ENCODE measurements around the gene NR1H3. TPM values are rescaled to one million over a fixed set of nuclear protein-coding genes. Genes with fewer than 3 reads are reported as not detected.

Gene NR1H3
- total and polyA plus RNA-seq, 5 donors from 2014 or later, result 5.7 to 13.0 (median 8.8) TPM

DNA sequence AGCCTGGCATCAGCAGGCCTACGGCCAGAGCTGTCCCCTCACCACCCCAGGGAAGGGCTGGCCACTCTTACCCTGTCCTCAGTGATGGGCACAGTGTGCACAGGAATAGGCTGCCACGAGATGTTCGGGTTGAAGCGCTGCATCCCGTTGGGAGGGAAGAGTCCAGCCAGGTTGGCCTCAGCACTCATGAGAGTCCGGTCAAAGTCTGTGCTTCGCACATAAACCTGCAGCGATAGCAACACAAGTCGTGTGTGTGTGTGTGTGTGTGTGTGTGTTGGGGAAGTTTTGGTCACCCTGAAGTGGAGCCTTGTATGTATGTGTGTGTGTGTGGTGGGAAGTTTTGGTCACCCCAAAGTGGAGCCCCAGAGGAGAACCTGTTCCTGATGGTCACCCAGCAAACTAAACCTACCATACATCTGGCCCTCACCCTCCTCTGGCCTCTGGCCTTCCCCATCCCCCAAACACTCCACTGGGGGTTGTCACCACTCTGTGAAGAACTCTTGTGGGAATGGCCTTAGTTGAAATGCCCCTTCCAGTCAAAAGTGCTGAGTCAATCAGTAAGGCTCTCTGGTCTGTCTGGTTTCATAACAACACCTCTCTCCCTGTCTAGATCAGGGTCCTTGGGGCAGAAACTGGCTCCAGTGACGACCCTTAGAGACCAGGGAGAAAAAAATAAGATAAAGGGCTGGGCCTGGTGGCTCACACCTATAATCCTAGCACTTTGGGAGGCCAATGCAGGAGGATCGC lies 12.0 kb upstream of the NR1H3 start:
- peaks cover 0 to 1% (median 0%) of the 10 kb centered on the region in 7 donors for H3K9me3 Mint-ChIP-seq
- H3K36me3 Mint-ChIP-seq, result peaks cover 28% of the 10 kb centered on the region
- H3K36me3 ChIP-seq (ENCODE audit: control insufficient read depth, insufficient read depth, low read length), result peaks cover 45% of the 10 kb centered on the region
- no peak overlapping the region for H3K27ac ChIP-seq (ENCODE audit: insufficient read depth, low read length, poor library complexity, severe bottlenecking)
- DNase-seq (no peak), ATAC-seq (ENCODE audit: low read depth in 2 of 2) (no peak)
- no peak overlapping the region for H3K4me3 ChIP-seq (ENCODE audit: low read depth, low read length)
- H3K4me3 Mint-ChIP-seq, result peak overlapping the region in 1 of 4 donors; percentile 97
- no peaks in the 10 kb centered on the region for H3K27me3 ChIP-seq (ENCODE audit: control insufficient read depth, insufficient read depth, low read length)
- H3K9me3 ChIP-seq (ENCODE audit: control insufficient read depth in 2 of 2, low read length in 2 of 2), result no peaks in the 10 kb centered on the region
- H3K27ac Mint-ChIP-seq, result no peak overlapping the region
- peaks cover 19% of the 10 kb centered on the region for H3K4me1 ChIP-seq (ENCODE audit: control insufficient read depth, insufficient read depth, low read length, poor library complexity, severe bottlenecking)
- H3K27me3 Mint-ChIP-seq, result peaks cover 4% of the 10 kb centered on the region
- peaks cover 0 to 43% (median 25%) of the 10 kb centered on the region in 4 donors for H3K4me1 Mint-ChIP-seq

DNA sequence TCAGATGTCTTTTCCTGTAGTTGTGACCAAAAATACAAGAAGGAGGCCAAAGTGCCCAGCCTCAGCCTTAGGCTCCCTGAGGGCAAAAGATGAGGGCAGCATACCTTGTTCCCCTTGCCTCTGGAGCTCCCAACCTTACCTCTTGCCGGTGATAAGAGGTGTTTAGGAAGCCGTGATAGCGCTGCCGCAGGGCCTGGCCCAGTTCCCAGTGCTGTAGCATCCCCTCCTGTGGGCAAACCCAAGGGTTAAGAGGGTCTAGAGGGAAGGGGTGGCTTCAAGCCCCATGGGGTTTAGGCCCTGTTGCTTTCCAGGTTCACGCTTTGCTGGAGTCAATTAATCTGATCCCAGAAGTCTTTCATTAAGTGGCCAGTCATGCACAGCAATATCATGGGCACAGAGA lies 10.3 kb upstream of the NR1H3 start:
- H3K4me1 ChIP-seq (ENCODE audit: control insufficient read depth, insufficient read depth, low read length, poor library complexity, severe bottlenecking), result peaks cover 19% of the 10 kb centered on the region
- H3K4me3 ChIP-seq (ENCODE audit: low read depth, low read length), result peak overlapping the region; percentile 98
- H3K4me3 Mint-ChIP-seq, result peak overlapping the region; percentile 97 to 99 (median 99)
- peaks cover 4% of the 10 kb centered on the region for H3K27me3 Mint-ChIP-seq
- H3K27ac Mint-ChIP-seq, result no peak overlapping the region
- H3K36me3 ChIP-seq (ENCODE audit: control insufficient read depth, insufficient read depth, low read length), result peaks cover 30% of the 10 kb centered on the region
- DNase-seq, result no peak
- H3K4me1 Mint-ChIP-seq, result peaks cover 0 to 41% (median 22%) of the 10 kb centered on the region in 4 donors
- no peaks in the 10 kb centered on the region for H3K9me3 ChIP-seq (ENCODE audit: control insufficient read depth in 2 of 2, low read length in 2 of 2)
- peaks cover 15% of the 10 kb centered on the region for H3K36me3 Mint-ChIP-seq
- peaks cover 0 to 1% (median 0%) of the 10 kb centered on the region in 7 donors for H3K9me3 Mint-ChIP-seq
- no peaks in the 10 kb centered on the region for H3K27me3 ChIP-seq (ENCODE audit: control insufficient read depth, insufficient read depth, low read length)
- ATAC-seq (ENCODE audit: low read depth in 2 of 2), result no peak
- no peak overlapping the region for H3K27ac ChIP-seq (ENCODE audit: insufficient read depth, low read length, poor library complexity, severe bottlenecking)

DNA sequence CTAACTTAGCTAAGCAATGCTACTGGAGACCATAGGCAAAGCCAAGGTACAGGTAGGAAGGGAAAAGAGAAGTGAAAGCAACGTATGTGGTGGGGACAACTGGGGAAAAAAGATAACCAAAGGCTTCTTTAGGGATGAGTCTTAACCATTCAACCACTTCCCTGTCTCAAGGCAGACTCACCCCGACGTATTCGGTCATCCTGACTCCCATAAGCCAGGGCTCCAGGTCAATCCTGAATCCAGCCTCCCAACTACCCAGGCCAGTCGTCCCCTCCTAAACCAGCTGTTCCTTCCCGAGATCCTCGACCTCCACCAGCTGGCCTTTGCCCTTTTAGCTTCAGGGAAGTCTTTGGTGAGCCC lies 9.5 kb upstream of the NR1H3 start:
- H3K4me3 Mint-ChIP-seq, result peak overlapping the region; percentile 97 to 99 (median 99)
- peak overlapping the region; percentile 98 for H3K4me3 ChIP-seq (ENCODE audit: low read depth, low read length)
- H3K4me1 Mint-ChIP-seq, result peaks cover 0 to 40% (median 23%) of the 10 kb centered on the region in 4 donors
- H3K9me3 Mint-ChIP-seq, result peaks cover 0 to 1% (median 0%) of the 10 kb centered on the region in 7 donors
- no peak for DNase-seq
- H3K9me3 ChIP-seq (ENCODE audit: control insufficient read depth in 2 of 2, low read length in 2 of 2), result no peaks in the 10 kb centered on the region
- H3K27ac Mint-ChIP-seq, result peak overlapping the region; percentile 97 to 98 (median 98)
- peaks cover 11% of the 10 kb centered on the region for H3K36me3 Mint-ChIP-seq
- H3K36me3 ChIP-seq (ENCODE audit: control insufficient read depth, insufficient read depth, low read length), result peaks cover 22% of the 10 kb centered on the region
- peak overlapping the region; percentile 75 for H3K27ac ChIP-seq (ENCODE audit: insufficient read depth, low read length, poor library complexity, severe bottlenecking)
- H3K4me1 ChIP-seq (ENCODE audit: control insufficient read depth, insufficient read depth, low read length, poor library complexity, severe bottlenecking), result peaks cover 19% of the 10 kb centered on the region
- H3K27me3 Mint-ChIP-seq, result peaks cover 4% of the 10 kb centered on the region
- no peaks in the 10 kb centered on the region for H3K27me3 ChIP-seq (ENCODE audit: control insufficient read depth, insufficient read depth, low read length)
- ATAC-seq (ENCODE audit: low read depth in 2 of 2), result peak; percentile 4 to 13

DNA sequence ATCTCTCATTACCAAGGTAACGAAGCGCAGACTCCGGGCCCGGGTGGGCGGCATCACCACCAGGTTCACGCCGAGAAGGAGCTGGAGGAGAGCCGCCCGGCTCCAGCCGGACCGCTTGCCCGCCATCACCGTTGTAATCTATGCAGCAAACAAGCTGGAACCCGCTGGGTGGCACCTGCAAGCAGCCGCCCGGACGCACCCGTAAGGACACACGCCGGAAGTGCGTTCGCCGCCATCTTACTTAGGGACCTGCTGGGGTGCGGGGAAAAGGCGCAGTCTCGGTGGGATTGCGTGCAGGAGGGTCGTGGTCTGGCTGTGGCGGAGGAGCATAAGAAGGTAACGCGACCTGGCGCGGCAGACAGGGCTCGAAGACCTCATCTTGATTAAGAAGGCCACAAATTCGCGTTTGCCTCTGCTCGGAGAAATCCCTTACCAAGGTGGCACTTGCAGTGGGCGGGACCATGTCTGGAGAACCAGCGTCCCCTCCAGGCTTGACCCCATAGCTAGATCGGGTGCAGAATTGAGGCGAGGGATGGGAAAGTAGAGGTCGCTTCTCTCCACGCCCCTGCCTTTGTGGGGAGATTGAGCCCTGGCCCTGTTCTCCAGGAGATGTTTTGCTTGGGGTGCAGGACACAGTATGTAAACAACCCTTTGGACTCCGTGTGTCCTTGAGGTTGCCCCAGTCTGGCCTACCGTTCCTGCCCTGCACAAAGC lies 9.0 kb upstream of the NR1H3 start, which contains the start of gene ACP2:
ACP2 (minus strand) TSS at position 151 of the 714 bp plus-strand sequence; CDS start at position 126, 25 bp downstream.
- no peaks in the 10 kb centered on the region for H3K9me3 ChIP-seq (ENCODE audit: control insufficient read depth in 2 of 2, low read length in 2 of 2)
- peak within 1 kb of the TSS; percentile 75 for H3K27ac ChIP-seq (ENCODE audit: insufficient read depth, low read length, poor library complexity, severe bottlenecking)
- H3K27me3 Mint-ChIP-seq, result peaks cover 4% of the 10 kb centered on the region
- no peaks in the 10 kb centered on the region for H3K27me3 ChIP-seq (ENCODE audit: control insufficient read depth, insufficient read depth, low read length)
- ATAC-seq (ENCODE audit: low read depth in 2 of 2), result peak; percentile 94 to 95
- H3K27ac Mint-ChIP-seq, result peak within 1 kb of the TSS; percentile 97 to 98 (median 98)
- peaks cover 7% of the 10 kb centered on the region for H3K36me3 Mint-ChIP-seq
- peaks cover 0 to 39% (median 24%) of the 10 kb centered on the region in 4 donors for H3K4me1 Mint-ChIP-seq
- H3K9me3 Mint-ChIP-seq, result peaks cover 0 to 1% (median 0%) of the 10 kb centered on the region in 7 donors
- H3K4me1 ChIP-seq (ENCODE audit: control insufficient read depth, insufficient read depth, low read length, poor library complexity, severe bottlenecking), result peaks cover 19% of the 10 kb centered on the region
- peak; percentile 75 to 95 (median 89) for DNase-seq
- peaks cover 19% of the 10 kb centered on the region for H3K36me3 ChIP-seq (ENCODE audit: control insufficient read depth, insufficient read depth, low read length)
- H3K4me3 ChIP-seq (ENCODE audit: low read depth, low read length), result peak within 1 kb of the TSS; percentile 98
- peak within 1 kb of the TSS; percentile 97 to 99 (median 99) for H3K4me3 Mint-ChIP-seq

DNA sequence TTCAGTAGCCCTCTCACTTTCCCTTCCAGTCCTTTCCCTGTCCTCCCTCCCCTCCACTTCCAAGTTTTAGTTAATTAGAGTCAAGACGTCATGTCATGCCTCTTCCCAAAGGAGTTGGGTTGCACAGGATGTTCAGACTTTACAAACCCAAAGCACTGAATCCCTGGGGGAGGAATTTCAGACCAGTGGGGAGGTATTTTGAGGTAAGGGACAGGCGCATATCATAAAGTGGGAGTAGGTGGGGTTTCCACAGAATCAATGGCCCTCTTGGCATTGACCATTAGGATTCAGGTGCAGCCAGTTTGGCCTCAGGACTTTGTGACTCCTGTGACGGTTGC lies 8.4 kb upstream of the NR1H3 start:
- Histone ChIP-seq H3K4me1 (ENCODE audit: control insufficient read depth, insufficient read depth, low read length, poor library complexity, severe bottlenecking) (peaks cover 19% of the 10 kb centered on the region), H3K36me3 (ENCODE audit: control insufficient read depth, insufficient read depth, low read length) (peaks cover 18% of the 10 kb centered on the region), H3K27ac (ENCODE audit: insufficient read depth, low read length, poor library complexity, severe bottlenecking) (peak overlapping the region; percentile 75), H3K9me3 (ENCODE audit: control insufficient read depth in 2 of 2, low read length in 2 of 2) (no peaks in the 10 kb centered on the region), H3K4me3 (ENCODE audit: low read depth, low read length) (peak overlapping the region; percentile 98), H3K27me3 (ENCODE audit: control insufficient read depth, insufficient read depth, low read length) (no peaks in the 10 kb centered on the region)
- Mint-ChIP-seq H3K27ac (peak overlapping the region in 2 of 3 donors; percentile 98), H3K27me3 (peaks cover 4% of the 10 kb centered on the region), H3K4me1 (peaks cover 0 to 40% (median 24%) of the 10 kb centered on the region in 4 donors), H3K4me3 (peak overlapping the region; percentile 97 to 99 (median 99)), H3K9me3 (peaks cover 0 to 1% (median 0%) of the 10 kb centered on the region in 7 donors), H3K36me3 (peaks cover 5% of the 10 kb centered on the region)
- ATAC-seq (ENCODE audit: low read depth in 2 of 2) (no peak), DNase-seq (no peak)

DNA sequence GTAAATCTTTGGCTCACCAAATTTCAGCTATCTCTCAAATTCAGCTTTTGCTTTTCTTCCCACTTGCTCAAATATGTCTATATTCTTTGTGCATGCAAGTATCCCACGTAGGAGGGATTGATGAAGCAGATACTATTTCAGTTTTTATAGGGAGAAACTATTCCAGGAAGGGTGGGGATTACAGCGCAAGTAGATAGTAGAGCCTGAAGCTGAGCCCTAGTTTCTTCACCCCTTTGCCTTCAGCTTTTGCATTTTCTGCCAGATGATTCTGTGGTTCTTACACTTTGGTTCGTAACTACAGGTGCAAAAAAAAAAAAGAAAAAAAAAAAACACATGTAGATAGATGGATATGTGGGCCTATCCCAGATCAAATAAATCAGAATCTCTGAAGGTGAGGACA lies 6.0 kb upstream of the NR1H3 start:
- H3K4me3 Mint-ChIP-seq, result peak overlapping the region in 2 of 4 donors; percentile 58 to 63
- H3K27me3 Mint-ChIP-seq, result peaks cover 4% of the 10 kb centered on the region

DNA sequence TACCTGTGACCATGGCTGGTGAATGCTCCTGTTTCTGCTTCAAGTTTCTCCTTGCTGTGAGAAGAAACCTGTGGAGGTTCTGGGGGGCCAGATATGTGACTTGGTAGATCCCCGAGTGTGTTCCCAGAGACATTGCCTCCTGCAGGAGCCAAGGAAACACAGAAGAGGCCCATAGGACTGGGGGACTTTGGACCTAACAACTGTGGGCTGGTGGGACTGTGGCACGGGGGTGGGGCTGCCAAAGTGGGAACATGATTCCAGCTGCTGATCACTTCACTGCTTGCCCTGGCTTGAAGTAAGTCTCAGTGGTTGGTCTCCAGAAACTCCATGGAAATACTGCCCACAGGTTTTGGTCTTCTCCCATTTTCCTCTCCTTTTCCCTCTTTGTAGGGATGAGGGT lies 4.1 kb upstream of the NR1H3 start:
- H3K27ac ChIP-seq (ENCODE audit: insufficient read depth, low read length, poor library complexity, severe bottlenecking), result no peak overlapping the region

More for the DNA sequence above, 6.0 kb upstream of the NR1H3 start:
- no peaks in the 10 kb centered on the region for H3K36me3 ChIP-seq (ENCODE audit: control insufficient read depth, insufficient read depth, low read length)
- H3K9me3 Mint-ChIP-seq, result peaks cover 0 to 1% (median 0%) of the 10 kb centered on the region in 7 donors
- H3K27ac ChIP-seq (ENCODE audit: insufficient read depth, low read length, poor library complexity, severe bottlenecking), result no peak overlapping the region
- H3K4me1 Mint-ChIP-seq, result peaks cover 0 to 41% (median 24%) of the 10 kb centered on the region in 4 donors
- no peak overlapping the region for H3K27ac Mint-ChIP-seq
- no peak overlapping the region for H3K4me3 ChIP-seq (ENCODE audit: low read depth, low read length)
- no peaks in the 10 kb centered on the region for H3K27me3 ChIP-seq (ENCODE audit: control insufficient read depth, insufficient read depth, low read length)
- DNase-seq (no peak), ATAC-seq (ENCODE audit: low read depth in 2 of 2) (no peak)
- H3K4me1 ChIP-seq (ENCODE audit: control insufficient read depth, insufficient read depth, low read length, poor library complexity, severe bottlenecking), result peaks cover 19% of the 10 kb centered on the region
- no peaks in the 10 kb centered on the region for H3K36me3 Mint-ChIP-seq
- no peaks in the 10 kb centered on the region for H3K9me3 ChIP-seq (ENCODE audit: control insufficient read depth in 2 of 2, low read length in 2 of 2)

More for the DNA sequence above, 4.1 kb upstream of the NR1H3 start:
- Histone ChIP-seq H3K4me1 (ENCODE audit: control insufficient read depth, insufficient read depth, low read length, poor library complexity, severe bottlenecking) (peaks cover 7% of the 10 kb centered on the region), H3K9me3 (ENCODE audit: control insufficient read depth in 2 of 2, low read length in 2 of 2) (no peaks in the 10 kb centered on the region), H3K4me3 (ENCODE audit: low read depth, low read length) (no peak overlapping the region), H3K27me3 (ENCODE audit: control insufficient read depth, insufficient read depth, low read length) (no peaks in the 10 kb centered on the region), H3K36me3 (ENCODE audit: control insufficient read depth, insufficient read depth, low read length) (no peaks in the 10 kb centered on the region)
- Mint-ChIP-seq H3K27ac (no peak overlapping the region), H3K36me3 (no peaks in the 10 kb centered on the region), H3K4me1 (peaks cover 0 to 25% (median 9%) of the 10 kb centered on the region in 4 donors), H3K27me3 (peaks cover 3% of the 10 kb centered on the region), H3K4me3 (peak overlapping the region in 1 of 4 donors; percentile 33), H3K9me3 (no peaks in the 10 kb centered on the region)
- no peak for ATAC-seq (ENCODE audit: low read depth in 2 of 2)
- DNase-seq, result no peak
